CD4-positive, alpha-beta memory T cell (primary cell): Measurements from ENCODE around the gene UBAP2. TPM values are rescaled to one million over a fixed set of nuclear protein-coding genes. Genes with fewer than 3 reads are reported as not detected.

Experiments
- CTCF ChIA-PET: fragments of 350-600 bp; sonication (Branson Sonifier 250); formaldehyde crosslinking; loops from one replicate; lab custom pipeline; 2021; ENCODE audit warnings: inconsistent platforms; ENCODE audit not compliant: partially characterized antibody; lab: Charles Lee
- POLR2A ChIA-PET: fragments of 350-600 bp; sonication (Branson Sonifier 250); formaldehyde crosslinking; loops from one replicate; lab custom pipeline; 2021; ENCODE audit not compliant: partially characterized antibody; lab: Charles Lee
- DNase-seq, 5 donors: peaks; one replicate each; pipeline versions ENCODE4 v3.0.0 to v3.0.0-alpha.2; 2020 to 2022; ENCODE audit warnings: mixed read lengths in 1 of 5
- H3K27ac ChIP-seq: one replicate; pipeline ENCODE4 v1.7.0; 2013; ENCODE audit warnings: low read depth, low read length
- H3K27me3 ChIP-seq: 2 replicates; pipeline ENCODE4 v1.7.0; 2013; ENCODE audit warnings: mild to moderate bottlenecking, low read length, moderate library complexity; ENCODE audit not compliant: insufficient read depth
- H3K36me3 ChIP-seq: 2 replicates; pipeline ENCODE4 v1.7.0; 2013; ENCODE audit warnings: mild to moderate bottlenecking, low read length, moderate library complexity; ENCODE audit not compliant: insufficient read depth
- H3K4me1 ChIP-seq: 2 replicates; pipeline ENCODE4 v1.7.0; 2013; ENCODE audit warnings: mild to moderate bottlenecking, low read length, moderate library complexity; ENCODE audit not compliant: insufficient read depth
- H3K4me3 ChIP-seq, 2 donors: one replicate each; pipeline ENCODE4 v1.7.0; 2013; ENCODE audit warnings: low read length in 2 of 2, mild to moderate bottlenecking in 1 of 2
- H3K9me3 ChIP-seq, 2 donors: one replicate each; pipeline ENCODE4 v1.7.0; 2013; ENCODE audit warnings: low read length in 2 of 2, control low read depth in 1 of 2; ENCODE audit not compliant: control insufficient read depth in 1 of 2
- H3K27ac Mint-ChIP-seq, 7 donors: one replicate each; pipeline ENCODE4 v1.8.0; 2020 to 2021; ENCODE audit warnings: mixed read lengths in 7 of 7, mild to moderate bottlenecking in 6 of 7, inconsistent platforms in 3 of 7, moderate library complexity in 3 of 7
- H3K27me3 Mint-ChIP-seq, 2 donors: one replicate each; pipeline ENCODE4 v1.8.0; 2020 to 2021; ENCODE audit warnings: mixed read lengths in 2 of 2
- H3K36me3 Mint-ChIP-seq, 2 donors: one replicate each; pipeline ENCODE4 v1.8.0; 2020 to 2021; ENCODE audit warnings: mixed read lengths in 2 of 2, inconsistent platforms in 1 of 2, mild to moderate bottlenecking in 1 of 2
- H3K4me1 Mint-ChIP-seq, 4 donors: one replicate each; pipeline ENCODE4 v1.8.0; 2020 to 2021; ENCODE audit warnings: mixed read lengths in 4 of 4, mild to moderate bottlenecking in 1 of 4
- H3K4me3 Mint-ChIP-seq, 8 donors: one replicate each; pipeline ENCODE4 v1.8.0; 2020 to 2021; ENCODE audit warnings: mixed read lengths in 8 of 8, mild to moderate bottlenecking in 7 of 8, moderate library complexity in 6 of 8, inconsistent platforms in 3 of 8
- H3K9me3 Mint-ChIP-seq, 8 donors: one replicate each; pipeline ENCODE4 v1.8.0; 2020 to 2021; ENCODE audit warnings: mixed read lengths in 8 of 8, mild to moderate bottlenecking in 5 of 8, inconsistent platforms in 3 of 8, moderate library complexity in 1 of 8
- intact Hi-C: fragments of 100-400 bp; cut with micrococcal nuclease; formaldehyde crosslinking; loops from one replicate; pipeline ENCODE4 v1.15.1; 2023
- polyA plus RNA-seq, 2 donors: library from polyadenylated mRNA; unstranded; fragments of 300-500 nt; fragmentation: Illumina TruSeq; gene quantifications; one replicate each; pipeline ENCODE4 v1.2.3, GENCODE V29; 2021
- total RNA-seq, 2 experiments: library from RNA; stranded (reverse); gene quantifications; one replicate each; pipeline ENCODE4 v1.2.3, GENCODE V29; 2021

The UBAP2 gene
- total and polyA plus RNA-seq, 4 experiments from 2014 or later = 5.1 to 36.8 (median 24.8) TPM

- ChIA-PET CTCF (no interaction called here), POLR2A (interaction anchor here (0.8 kb wide), 1 partner anchor 12 kb away, joined by 3 read pairs; the partner anchor contains the start of gene UBAP2)
- no peaks in the 10 kb centered on the region for H3K36me3 ChIP-seq
- H3K4me1 ChIP-seq = no peaks in the 10 kb centered on the region
- no peaks in the 10 kb centered on the region for H3K9me3 ChIP-seq
- no peaks in the 10 kb centered on the region for H3K27me3 ChIP-seq
- H3K27ac Mint-ChIP-seq = no peak overlapping the region
- no peaks in the 10 kb centered on the region for H3K27me3 Mint-ChIP-seq
- peaks cover 14 to 32% (median 18%) of the 10 kb centered on the region in 4 donors for H3K4me1 Mint-ChIP-seq
- intact Hi-C loops = no loop called here
- no peak overlapping the region for H3K27ac ChIP-seq
- peaks cover 3 to 12% of the 10 kb centered on the region in 2 donors for H3K36me3 Mint-ChIP-seq
- DNase-seq = no peak
- H3K9me3 Mint-ChIP-seq = peaks cover 0 to 1% (median 0%) of the 10 kb centered on the region in 8 donors
- no peak overlapping the region for H3K4me3 ChIP-seq
- H3K4me3 Mint-ChIP-seq = no peak overlapping the region
Observed at GRCh38 chr9:34036625-34037024, 12.1 kb downstream of the UBAP2 start.

GRCh38 chr9:34035656-34036055 lies 13.0 kb downstream of the UBAP2 start:
- Mint-ChIP-seq H3K4me1 (peaks cover 14 to 32% (median 18%) of the 10 kb centered on the region in 4 donors), H3K9me3 (peaks cover 0 to 1% (median 0%) of the 10 kb centered on the region in 8 donors), H3K4me3 (no peak overlapping the region), H3K27ac (peak overlapping the region in 2 of 7 donors; percentile 21 to 81), H3K36me3 (peaks cover 3 to 14% of the 10 kb centered on the region in 2 donors), H3K27me3 (no peaks in the 10 kb centered on the region)
- Histone ChIP-seq H3K9me3 (no peaks in the 10 kb centered on the region), H3K36me3 (no peaks in the 10 kb centered on the region), H3K4me3 (no peak overlapping the region), H3K27ac (no peak overlapping the region), H3K27me3 (no peaks in the 10 kb centered on the region), H3K4me1 (no peaks in the 10 kb centered on the region)
- no peak for DNase-seq
- intact Hi-C loops = no loop called here
- ChIA-PET POLR2A (interaction anchor here (0.8 kb wide), 1 partner anchor 13 kb away, joined by 3 read pairs; the partner anchor contains the start of gene UBAP2), CTCF (no interaction called here)

- Histone ChIP-seq H3K4me1 (no peaks in the 10 kb centered on the region), H3K27ac (no peak overlapping the region), H3K36me3 (no peaks in the 10 kb centered on the region), H3K27me3 (no peaks in the 10 kb centered on the region), H3K9me3 (no peaks in the 10 kb centered on the region), H3K4me3 (no peak overlapping the region)
- intact Hi-C loops = no loop called here
- Mint-ChIP-seq H3K36me3 (peaks cover 3 to 12% of the 10 kb centered on the region in 2 donors), H3K27ac (peak overlapping the region in 1 of 7 donors; percentile 57), H3K4me1 (peaks cover 14 to 32% (median 18%) of the 10 kb centered on the region in 4 donors), H3K4me3 (no peak overlapping the region), H3K27me3 (no peaks in the 10 kb centered on the region), H3K9me3 (peaks cover 0 to 1% (median 0%) of the 10 kb centered on the region in 8 donors)
- CTCF ChIA-PET = no interaction called here
- no peak for DNase-seq
- POLR2A ChIA-PET = no interaction called here
Observed at GRCh38 chr9:34034698-34035065, 14.0 kb downstream of the UBAP2 start.

GRCh38 chr9:34032631-34033030 lies 16.1 kb downstream of the UBAP2 start:
- Mint-ChIP-seq H3K9me3 (peaks cover 0 to 1% (median 0%) of the 10 kb centered on the region in 8 donors), H3K36me3 (peaks cover 0 to 12% of the 10 kb centered on the region in 2 donors), H3K4me1 (peaks cover 14 to 29% (median 17%) of the 10 kb centered on the region in 4 donors), H3K27me3 (no peaks in the 10 kb centered on the region), H3K4me3 (no peak overlapping the region), H3K27ac (no peak overlapping the region)
- no peak for DNase-seq
- no peaks in the 10 kb centered on the region for H3K27me3 ChIP-seq
- no peaks in the 10 kb centered on the region for H3K4me1 ChIP-seq
- no peak overlapping the region for H3K27ac ChIP-seq
- intact Hi-C loops = no loop called here
- no peaks in the 10 kb centered on the region for H3K36me3 ChIP-seq
- H3K9me3 ChIP-seq = no peaks in the 10 kb centered on the region
- ChIA-PET CTCF (interaction anchor here (0.6 to 2.0 kb wide), 4 partner anchors 21 to 69 kb away, joined by 3 to 6 read pairs (median 4); no protein-coding TSS in a partner anchor), POLR2A (no interaction called here)
- H3K4me3 ChIP-seq = no peak overlapping the region

GRCh38 chr9:34027845-34028574 lies 20.7 kb downstream of the UBAP2 start:
- H3K27ac ChIP-seq = no peak overlapping the region
- no peaks in the 10 kb centered on the region for H3K4me1 ChIP-seq
- POLR2A ChIA-PET = interaction anchor here (0.6 kb wide), 1 partner anchor 167 kb away, joined by 3 read pairs; no protein-coding TSS in a partner anchor
- peaks cover 9 to 23% (median 14%) of the 10 kb centered on the region in 4 donors for H3K4me1 Mint-ChIP-seq
- H3K4me3 ChIP-seq = no peak overlapping the region
- H3K36me3 ChIP-seq = no peaks in the 10 kb centered on the region
- CTCF ChIA-PET = no interaction called here
- no peaks in the 10 kb centered on the region for H3K9me3 Mint-ChIP-seq
- H3K27me3 Mint-ChIP-seq = no peaks in the 10 kb centered on the region
- H3K4me3 Mint-ChIP-seq = no peak overlapping the region
- H3K27ac Mint-ChIP-seq = no peak overlapping the region
- H3K9me3 ChIP-seq = no peaks in the 10 kb centered on the region
- intact Hi-C loops = no loop called here
- H3K27me3 ChIP-seq = no peaks in the 10 kb centered on the region
- peaks cover 0 to 9% of the 10 kb centered on the region in 2 donors for H3K36me3 Mint-ChIP-seq
- DNase-seq = no peak

- ChIA-PET CTCF (no interaction called here), POLR2A (interaction anchor here (1.6 kb wide), 1 partner anchor 22 kb away, joined by 5 read pairs; the partner anchor contains the start of gene UBAP2)
- intact Hi-C loops = no loop called here
- peaks cover 0 to 2% of the 10 kb centered on the region in 2 donors for H3K36me3 Mint-ChIP-seq
- DNase-seq = no peak
- no peak overlapping the region for H3K4me3 ChIP-seq
- no peaks in the 10 kb centered on the region for H3K27me3 ChIP-seq
- no peak overlapping the region for H3K4me3 Mint-ChIP-seq
- H3K27me3 Mint-ChIP-seq = no peaks in the 10 kb centered on the region
- no peaks in the 10 kb centered on the region for H3K36me3 ChIP-seq
- H3K4me1 ChIP-seq = no peaks in the 10 kb centered on the region
- H3K27ac Mint-ChIP-seq = peak overlapping the region in 1 of 7 donors; percentile 2
- no peaks in the 10 kb centered on the region for H3K9me3 Mint-ChIP-seq
- no peaks in the 10 kb centered on the region for H3K9me3 ChIP-seq
- H3K27ac ChIP-seq = no peak overlapping the region
- peaks cover 5 to 24% (median 10%) of the 10 kb centered on the region in 4 donors for H3K4me1 Mint-ChIP-seq
Observed at GRCh38 chr9:34025811-34026210, 22.9 kb downstream of the UBAP2 start.

GRCh38 chr9:34025062-34025461 lies 23.6 kb downstream of the UBAP2 start:
- H3K36me3 ChIP-seq = no peaks in the 10 kb centered on the region
- H3K36me3 Mint-ChIP-seq = peaks cover 0 to 2% of the 10 kb centered on the region in 2 donors
- no peaks in the 10 kb centered on the region for H3K4me1 ChIP-seq
- peaks cover 8 to 24% (median 11%) of the 10 kb centered on the region in 4 donors for H3K4me1 Mint-ChIP-seq
- no peak overlapping the region for H3K4me3 ChIP-seq
- no peaks in the 10 kb centered on the region for H3K9me3 Mint-ChIP-seq
- no peak overlapping the region for H3K4me3 Mint-ChIP-seq
- H3K27ac ChIP-seq = no peak overlapping the region
- intact Hi-C loops = no loop called here
- ChIA-PET CTCF (no interaction called here), POLR2A (no interaction called here)
- H3K27me3 Mint-ChIP-seq = no peaks in the 10 kb centered on the region
- H3K27me3 ChIP-seq = no peaks in the 10 kb centered on the region
- no peak for DNase-seq
- peak overlapping the region in 3 of 7 donors; percentile 5 to 23 (median 10) for H3K27ac Mint-ChIP-seq
- H3K9me3 ChIP-seq = no peaks in the 10 kb centered on the region
